GM18508 (cell line): ENCODE results near the gene RNF19B.
"Not testable (repeated sequence)": the region's sequence is repeated elsewhere in the genome, so short reads cannot be mapped to it uniquely, and the experiment has no call there.

ENCODE experiments used
- ATAC-seq: cut with Tn5 transposase; IDR thresholded peaks from one replicate; pipeline ENCODE4 v1.9.1; 2021; ENCODE audit warnings: moderate number of reproducible peaks; ENCODE audit not compliant: insufficient read depth, unreplicated experiment

Gene RNF19B

DNA sequence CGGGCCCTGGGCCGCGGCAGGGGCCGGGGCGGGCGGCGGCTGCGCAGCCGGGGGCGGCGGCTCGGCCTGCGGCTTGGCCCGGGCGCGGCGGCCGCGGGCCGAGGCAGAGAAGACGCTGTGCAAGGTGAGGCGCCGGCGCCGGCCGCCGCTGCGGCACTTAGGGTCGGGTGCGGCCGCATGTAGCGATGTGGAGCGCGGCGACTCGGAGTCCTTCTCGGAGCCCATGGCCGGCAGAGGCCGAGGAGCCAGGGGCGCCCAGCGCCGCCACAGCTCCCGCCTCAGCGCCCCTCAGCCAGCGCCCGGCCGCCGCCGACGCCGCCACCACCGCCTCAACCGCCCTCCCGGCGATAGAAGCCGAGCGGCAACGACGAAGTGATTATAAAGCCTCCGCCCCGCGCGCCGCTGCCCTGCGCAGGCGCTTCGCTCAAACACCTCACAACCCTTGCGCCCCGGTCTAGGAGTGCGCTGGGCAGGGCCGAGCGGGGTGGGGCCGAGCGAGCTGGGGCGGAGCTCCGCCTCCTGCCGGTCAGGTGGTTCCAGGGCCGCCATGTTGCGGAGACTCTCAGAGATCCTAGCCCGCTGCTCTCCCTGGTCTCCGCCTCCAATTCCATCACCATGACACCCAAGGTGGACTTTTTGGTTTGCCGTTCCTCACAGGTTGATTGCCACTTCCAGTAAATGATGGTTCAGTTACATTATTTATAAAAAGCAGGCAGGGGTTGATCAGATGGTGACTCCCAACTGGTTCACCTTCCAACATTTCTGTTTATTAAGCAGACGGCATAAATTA, at the start of gene RNF19B:
Gene RNF19B (minus strand): TSS at position 349 of the 790 bp plus-strand sequence. CDS start 124 bp downstream, at position 225.
- peak; percentile 42 for ATAC-seq

DNA sequence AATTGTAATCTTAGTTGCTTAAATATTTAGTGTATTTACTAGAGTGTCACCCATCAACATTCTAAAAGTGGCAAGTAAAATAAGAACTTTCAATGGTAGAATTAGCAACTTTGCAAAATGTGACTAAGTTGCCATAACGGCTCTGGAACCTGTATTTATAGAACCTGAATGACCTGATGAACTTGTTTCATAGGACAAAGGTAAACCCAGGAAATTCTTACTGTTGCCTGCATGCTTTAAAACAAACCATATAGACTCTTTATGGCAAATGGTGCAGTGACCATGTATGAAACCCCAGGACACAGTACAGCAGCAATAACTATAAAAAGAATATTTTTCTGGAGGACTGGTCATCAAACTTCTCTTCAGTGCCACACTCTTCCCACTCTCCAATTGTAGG, 49.2 kb upstream of the RNF19B start:
- ATAC-seq = no peak

DNA sequence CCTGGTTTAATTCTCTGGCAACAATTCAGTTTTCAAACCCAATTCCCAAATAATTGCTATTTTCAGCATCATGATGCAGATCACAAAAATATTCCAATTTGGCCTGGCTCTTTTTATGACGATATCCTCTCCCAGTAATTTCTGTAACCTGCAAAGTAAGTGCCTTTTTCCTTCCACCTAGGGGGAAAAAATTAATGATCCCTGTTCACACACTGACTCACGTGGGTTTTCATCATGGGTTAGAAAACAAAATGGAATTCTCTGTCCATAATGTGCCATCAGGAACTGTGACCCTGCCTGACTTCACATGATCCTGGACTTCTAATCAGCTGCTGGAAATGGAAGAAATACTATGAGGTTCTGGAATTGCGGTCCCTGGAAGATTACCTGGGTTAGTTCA, 47.6 kb upstream of the RNF19B start:
- ATAC-seq = no peak

GRCh38 chr1:33010932-33011731, 46.5 kb upstream of the RNF19B start:
- ATAC-seq = no peak

GRCh38 chr1:33009561-33009960, 45.0 kb upstream of the RNF19B start:
- ATAC-seq = no peak

GRCh38 chr1:33008051-33008914, 43.7 kb upstream of the RNF19B start:
- no peak for ATAC-seq

- ATAC-seq = no peak
Observed at GRCh38 chr1:33007190-33008050, 42.8 kb upstream of the RNF19B start.

DNA sequence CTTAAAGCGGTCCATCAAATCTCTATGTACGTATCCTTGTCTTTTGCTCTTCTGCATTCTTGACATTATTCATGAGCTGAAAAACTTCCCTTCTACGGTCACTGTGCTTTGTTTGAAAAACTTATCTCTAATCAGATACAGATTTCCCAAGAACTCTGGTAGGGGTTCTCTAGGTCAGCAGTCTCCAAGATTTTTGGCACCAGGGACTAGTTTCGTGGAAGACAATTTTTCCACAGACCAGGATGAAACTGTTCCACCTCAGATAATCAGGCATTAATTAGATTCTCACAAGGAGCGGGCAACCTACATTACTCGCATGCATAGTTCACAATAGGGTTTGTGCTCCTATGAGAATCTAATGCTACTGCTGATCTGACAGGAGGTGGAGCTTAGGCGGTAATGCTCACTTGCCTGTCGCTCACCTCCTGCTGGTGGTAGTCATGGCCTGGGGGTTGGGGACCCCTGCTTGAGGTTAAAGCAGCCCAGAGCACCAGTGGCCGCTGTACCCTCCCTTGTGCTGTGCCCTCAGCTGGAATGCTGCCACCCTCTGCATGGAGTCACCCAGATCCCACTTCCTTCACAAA, 41.3 kb upstream of the RNF19B start:
- no peak for ATAC-seq

- ATAC-seq = no peak
Observed at GRCh38 chr1:33005117-33005837, 40.7 kb upstream of the RNF19B start.

DNA sequence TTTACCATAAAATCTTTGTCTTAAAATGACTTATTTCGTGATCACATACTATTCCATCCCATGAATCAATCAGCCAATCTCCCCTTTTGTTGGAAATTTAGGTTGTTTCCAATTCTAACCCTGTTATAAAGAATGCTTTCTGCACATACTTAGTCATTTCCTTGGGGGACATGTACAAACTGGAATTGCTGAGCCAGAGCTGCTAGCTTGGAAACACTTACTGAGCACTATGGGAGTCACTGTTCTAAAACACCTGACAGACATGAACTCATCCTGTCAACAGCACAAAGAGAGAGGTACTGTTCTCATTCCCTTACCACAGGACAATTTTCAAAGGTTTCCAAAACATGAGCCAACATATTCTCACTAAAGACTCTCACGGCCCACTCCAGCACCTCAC, 40.0 kb upstream of the RNF19B start:
- ATAC-seq = no peak

DNA sequence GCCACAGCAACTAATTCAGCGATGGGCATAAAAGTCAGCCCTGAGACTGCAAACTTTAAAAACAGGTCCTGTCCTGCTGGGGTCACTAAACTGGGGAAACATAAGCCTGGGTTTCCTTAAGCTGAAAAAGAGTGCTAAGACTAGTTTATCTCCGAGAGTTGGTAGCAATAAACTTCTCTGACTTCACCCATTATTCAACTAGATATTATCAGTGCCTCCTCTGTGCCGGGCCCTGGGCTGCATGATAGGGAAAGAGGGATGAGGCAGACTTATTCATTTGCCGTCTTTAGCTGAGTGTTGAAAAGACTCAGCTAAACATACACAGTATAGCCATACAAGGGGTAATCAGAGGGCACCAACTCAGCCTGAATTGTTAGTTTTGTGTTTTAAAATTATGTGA, 39.0 kb upstream of the RNF19B start:
- no peak for ATAC-seq

DNA sequence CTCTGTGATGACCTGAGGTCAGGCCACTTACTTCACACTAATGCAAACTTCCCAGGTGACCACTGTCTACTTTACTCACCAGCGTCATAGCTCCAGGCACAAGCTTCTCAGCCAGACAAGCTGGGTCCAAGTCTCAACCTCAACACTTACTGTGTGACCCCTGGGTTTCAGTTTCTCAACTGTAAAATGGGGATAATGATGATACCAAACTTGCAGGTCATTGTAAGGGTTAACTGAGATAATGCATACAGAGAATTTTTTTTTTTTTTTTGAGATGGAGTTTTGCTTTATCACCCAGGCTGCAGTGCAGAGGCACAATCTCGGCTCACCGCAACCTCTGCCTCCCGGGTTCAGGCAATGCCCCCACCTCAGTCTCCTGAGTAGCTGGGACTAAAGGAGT, 37.4 kb upstream of the RNF19B start:
- ATAC-seq = no peak

DNA sequence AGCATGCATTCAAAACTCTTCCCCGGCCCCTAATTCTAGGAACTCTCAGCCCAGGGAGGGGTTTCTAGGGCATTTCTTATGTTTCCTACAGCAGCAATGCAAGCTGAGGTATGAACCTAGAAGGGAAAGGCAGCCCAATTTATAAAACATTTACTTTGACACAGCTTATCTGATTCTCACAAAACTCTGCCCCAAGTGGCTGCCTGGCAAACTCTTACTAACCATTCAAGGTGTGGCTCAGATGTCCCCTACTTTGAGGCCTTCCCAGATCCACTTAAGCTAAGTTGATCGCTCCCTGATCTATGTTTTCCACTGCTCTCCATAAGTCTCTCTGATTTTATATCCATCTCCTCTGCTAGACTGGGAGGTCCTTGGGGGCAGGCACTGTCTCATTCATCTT, 36.7 kb upstream of the RNF19B start:
- no peak for ATAC-seq

- ATAC-seq = no peak
Observed at GRCh38 chr1:33000427-33001026, 35.9 kb upstream of the RNF19B start.

DNA sequence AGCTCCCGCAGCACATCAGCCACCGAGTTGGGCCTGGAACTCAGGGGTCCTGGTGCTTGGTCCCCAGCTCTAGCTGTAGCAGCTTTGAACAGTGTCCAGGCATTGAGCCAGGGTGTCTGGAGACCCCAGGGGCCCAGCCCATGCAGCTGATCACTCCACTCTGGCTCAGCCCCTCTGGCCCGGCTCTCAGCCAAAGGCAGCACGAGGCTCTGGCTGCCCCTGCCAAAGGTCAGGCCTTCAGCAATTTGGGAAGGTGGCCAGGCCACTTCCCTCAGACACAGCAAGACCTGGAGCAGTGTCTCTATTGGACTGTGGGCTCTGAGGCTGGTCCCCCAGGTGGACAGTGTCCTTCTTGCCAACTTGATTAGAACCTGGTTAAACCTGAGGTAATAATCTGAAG, 34.4 kb upstream of the RNF19B start:
- no peak for ATAC-seq

DNA sequence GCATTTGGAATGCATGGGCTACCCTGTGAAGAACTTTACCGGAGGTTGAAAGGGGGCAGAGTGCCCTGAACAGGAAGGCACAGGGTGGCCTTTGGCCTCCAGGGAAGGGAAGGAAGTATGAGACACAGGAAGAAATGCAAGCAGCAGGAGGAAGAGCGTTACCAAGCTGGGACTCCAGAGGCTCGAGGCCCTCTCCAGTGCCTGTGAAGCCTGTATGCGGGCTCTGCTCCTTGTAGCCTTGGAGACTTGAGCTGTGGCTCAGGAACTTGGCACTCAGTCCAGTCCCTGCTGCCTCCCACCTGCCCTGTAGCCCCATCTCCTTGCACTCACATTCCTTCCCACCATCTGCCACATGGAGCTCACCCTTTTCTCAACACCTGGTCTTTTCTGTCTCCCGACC, 33.5 kb upstream of the RNF19B start:
- no peak for ATAC-seq

DNA sequence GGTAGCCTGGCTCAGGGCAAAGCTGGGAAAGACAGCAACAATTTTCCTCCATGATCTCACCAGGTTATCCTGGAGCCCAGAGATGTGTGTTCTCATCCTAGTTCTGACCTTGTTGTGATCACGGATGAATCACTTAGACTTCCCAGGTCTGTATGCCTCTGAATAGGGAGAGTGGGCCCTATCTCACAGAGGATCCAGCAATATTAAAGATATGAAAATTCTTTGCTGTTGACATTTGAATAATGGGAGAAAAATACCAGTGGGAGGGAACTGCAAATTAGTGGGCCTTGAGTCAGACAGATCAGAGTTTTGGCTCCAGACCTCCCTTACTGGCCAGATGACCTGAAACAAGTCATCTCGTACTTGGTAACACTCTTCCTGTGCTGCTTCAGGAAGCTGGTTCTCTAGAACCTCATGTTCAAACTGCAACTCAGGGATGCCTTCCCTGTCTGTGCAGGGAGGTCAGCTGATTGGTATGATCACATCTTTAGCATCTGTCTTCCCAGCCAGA, 32.8 kb upstream of the RNF19B start:
- no peak for ATAC-seq

DNA sequence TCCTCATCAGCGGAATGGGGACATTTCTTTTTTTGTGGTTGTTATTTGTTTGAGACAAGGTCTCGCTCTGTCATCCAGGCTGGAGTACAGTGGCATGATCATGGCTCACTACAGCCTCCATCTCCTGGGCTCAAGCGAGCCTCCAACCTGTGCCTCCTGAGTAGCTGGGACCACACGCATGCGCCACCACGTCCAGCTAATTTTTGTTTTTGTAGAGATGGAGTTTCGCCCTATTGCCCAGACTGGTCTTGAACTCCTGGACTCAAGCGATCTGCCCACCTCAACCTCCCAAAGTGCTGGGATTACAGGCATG, 28.7 kb upstream of the RNF19B start:
- ATAC-seq = not testable (repeated sequence)
